Body of pancreas (tissue), 4 donors: ENCODE measurements around the gene KRTAP9-9. TPM values are rescaled to one million over a fixed set of nuclear protein-coding genes. Genes with fewer than 3 reads are reported as not detected.
"Not testable (repeated sequence)": the region's sequence is repeated elsewhere in the genome, so short reads cannot be mapped to it uniquely, and the experiment has no call there.

Experiments used
- ATAC-seq: fragments of 150-250 bp; one replicate; pipeline ENCODE4 v1.9.1; 2016
- DNase-seq, 4 donors: peaks; one replicate each; pipeline ENCODE4 v3.0.0-alpha.2; 2019
- H3K27ac ChIP-seq, 4 donors: fragments of 200-600 bp; sonication (generic); 1 replicate in 3 of 4; 2 replicates in 1 of 4; pipeline versions ENCODE4 v1.5.1 to v1.6.1; 2016 to 2019; ENCODE audit warnings: mild to moderate bottlenecking in 1 of 4, mixed read lengths in 1 of 4, moderate library complexity in 1 of 4
- H3K27me3 ChIP-seq, 2 donors: fragments of 200-600 bp; sonication (generic); one replicate each; pipeline ENCODE4 v1.6.0; 2016; ENCODE audit warnings: mild to moderate bottlenecking in 1 of 2
- H3K36me3 ChIP-seq, 2 donors: fragments of 200-600 bp; sonication (generic); replicated peaks in 1 of 2; 2 replicates each; pipeline ENCODE4 v1.5.1; 2016; ENCODE audit warnings: low read depth in 2 of 2; ENCODE audit not compliant: insufficient read depth in 1 of 2
- H3K4me1 ChIP-seq: fragments of 200-600 bp; sonication (generic); one replicate; pipeline ENCODE4 v1.6.0; 2016
- H3K4me3 ChIP-seq, 2 donors: fragments of 200-600 bp; sonication (generic); 1 replicate in 1 of 2; 2 replicates in 1 of 2; pipeline ENCODE4 v1.5.1; 2016 to 2019
- H3K9me3 ChIP-seq, 3 donors: fragments of 200-600 bp; sonication (generic); 1 replicate in 2 of 3; 2 replicates in 1 of 3; pipeline ENCODE4 v1.5.1; 2016
- POLR2A ChIP-seq, 3 donors: fragments of 450-650 bp; IDR thresholded peaks; one replicate each; pipeline ENCODE4 v1.6.1; 2016; ENCODE audit warnings: antibody characterized with exemption in 3 of 3, mild to moderate bottlenecking in 2 of 3
- WGBS, 2 donors: methylation state at CpG; one replicate each; pipeline ENCODE4 v1.1.5; 2017; 5-methylcytosine and 5-hydroxymethylcytosine counted together
- intact Hi-C: fragments of 100-400 bp; cut with DNase I; formaldehyde crosslinking; loops from one replicate; pipeline ENCODE4 v1.15.1; 2023
- total RNA-seq, 2 donors: library from RNA; depleted of rRNA; stranded (reverse); fragments of >200 nt; gene quantifications; one replicate each; pipeline ENCODE4 v1.1.0, GENCODE V29; 2016
- TF ChIP-seq, protein P1 (sequence below), 7 experiments: fragments of 450-650 bp in 4 of 7; fragments of 200-600 bp in 3 of 7; sonication (generic) in 3 of 7; IDR thresholded peaks; one replicate each; pipeline ENCODE4 v1.5.1; 2016 to 2019; ENCODE audit warnings: antibody characterized with exemption in 7 of 7

Gene KRTAP9-9
- total RNA-seq, 2 donors from 2014 or later, result not detected

DNA sequence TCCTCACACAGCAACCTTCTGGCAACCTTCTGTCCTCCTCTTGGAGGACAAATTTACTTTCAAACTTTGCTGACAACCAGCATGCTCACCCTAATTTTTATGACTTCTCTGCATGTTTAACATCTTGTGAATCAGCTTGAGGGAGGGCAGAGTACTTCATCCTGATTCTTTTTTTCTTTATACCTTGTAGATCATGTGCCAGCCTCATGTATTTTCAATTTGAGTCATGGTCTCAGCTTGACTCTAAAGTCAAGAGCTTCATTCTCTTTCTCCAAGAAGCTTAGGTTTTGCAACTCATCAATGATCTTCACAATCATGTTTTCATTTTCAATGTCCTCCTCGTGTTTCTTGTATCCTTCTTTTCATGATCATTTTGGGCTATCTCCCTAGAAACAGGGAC, 16.7 kb downstream of the KRTAP9-9 start:
- no peak for ATAC-seq
- no CpG with 5 or more reads among the region's 1 CpG for WGBS, 2 donors
- no peak for TF ChIP-seq POLR2A (IDR thresholded peaks at IDR 0.05)
- TF ChIP-seq, protein P1, sequence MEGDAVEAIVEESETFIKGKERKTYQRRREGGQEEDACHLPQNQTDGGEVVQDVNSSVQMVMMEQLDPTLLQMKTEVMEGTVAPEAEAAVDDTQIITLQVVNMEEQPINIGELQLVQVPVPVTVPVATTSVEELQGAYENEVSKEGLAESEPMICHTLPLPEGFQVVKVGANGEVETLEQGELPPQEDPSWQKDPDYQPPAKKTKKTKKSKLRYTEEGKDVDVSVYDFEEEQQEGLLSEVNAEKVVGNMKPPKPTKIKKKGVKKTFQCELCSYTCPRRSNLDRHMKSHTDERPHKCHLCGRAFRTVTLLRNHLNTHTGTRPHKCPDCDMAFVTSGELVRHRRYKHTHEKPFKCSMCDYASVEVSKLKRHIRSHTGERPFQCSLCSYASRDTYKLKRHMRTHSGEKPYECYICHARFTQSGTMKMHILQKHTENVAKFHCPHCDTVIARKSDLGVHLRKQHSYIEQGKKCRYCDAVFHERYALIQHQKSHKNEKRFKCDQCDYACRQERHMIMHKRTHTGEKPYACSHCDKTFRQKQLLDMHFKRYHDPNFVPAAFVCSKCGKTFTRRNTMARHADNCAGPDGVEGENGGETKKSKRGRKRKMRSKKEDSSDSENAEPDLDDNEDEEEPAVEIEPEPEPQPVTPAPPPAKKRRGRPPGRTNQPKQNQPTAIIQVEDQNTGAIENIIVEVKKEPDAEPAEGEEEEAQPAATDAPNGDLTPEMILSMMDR (IDR thresholded peaks at IDR 0.05), result no peak

DNA sequence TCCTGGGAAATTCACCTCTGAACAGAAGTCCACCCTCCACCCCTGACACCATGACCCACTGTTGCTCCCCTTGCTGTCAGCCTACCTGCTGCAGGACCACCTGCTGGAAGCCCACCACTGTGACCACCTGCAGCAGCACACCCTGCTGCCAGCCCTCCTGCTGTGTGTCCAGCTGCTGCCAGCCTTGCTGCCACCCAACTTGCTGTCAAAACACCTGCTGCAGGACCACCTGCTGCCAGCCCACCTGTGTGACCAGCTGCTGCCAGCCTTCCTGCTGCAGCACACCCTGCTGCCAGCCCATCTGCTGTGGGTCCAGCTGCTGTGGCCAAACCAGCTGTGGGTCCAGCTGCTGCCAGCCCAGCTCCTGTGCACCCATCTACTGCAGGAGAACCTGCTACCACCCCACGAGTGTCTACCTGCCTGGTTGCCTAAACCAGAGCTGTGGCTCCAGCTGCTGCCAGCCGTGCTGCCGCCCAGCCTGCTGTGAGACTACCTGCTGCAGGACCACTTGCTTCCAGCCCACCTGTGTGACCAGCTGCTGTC, 20.5 kb downstream of the KRTAP9-9 start, which contains the start of gene KRTAP9-7:
TSS of gene KRTAP9-7 (plus strand) at position 51 of the 543 bp plus-strand sequence. CDS start at position 51, 0 bp downstream.
- 71% methylated on average over 3 of the region's 3 CpGs; no CpG with 5 or more reads in 1 of the 2 donors for WGBS, 2 donors
- DNase-seq, intact Hi-C loops: not testable (repeated sequence)

More for the DNA sequence above, 16.7 kb downstream of the KRTAP9-9 start:
- H3K9me3 ChIP-seq, result no peaks in the 10 kb centered on the region
- no peak overlapping the region for H3K27ac ChIP-seq
- DNase-seq, result no peak
- intact Hi-C loops, result no loop called here
- H3K27me3 ChIP-seq, result no peaks in the 10 kb centered on the region
- no peaks in the 10 kb centered on the region for H3K4me1 ChIP-seq
- H3K36me3 ChIP-seq, result no peaks in the 10 kb centered on the region
- H3K4me3 ChIP-seq, result no peak overlapping the region

DNA sequence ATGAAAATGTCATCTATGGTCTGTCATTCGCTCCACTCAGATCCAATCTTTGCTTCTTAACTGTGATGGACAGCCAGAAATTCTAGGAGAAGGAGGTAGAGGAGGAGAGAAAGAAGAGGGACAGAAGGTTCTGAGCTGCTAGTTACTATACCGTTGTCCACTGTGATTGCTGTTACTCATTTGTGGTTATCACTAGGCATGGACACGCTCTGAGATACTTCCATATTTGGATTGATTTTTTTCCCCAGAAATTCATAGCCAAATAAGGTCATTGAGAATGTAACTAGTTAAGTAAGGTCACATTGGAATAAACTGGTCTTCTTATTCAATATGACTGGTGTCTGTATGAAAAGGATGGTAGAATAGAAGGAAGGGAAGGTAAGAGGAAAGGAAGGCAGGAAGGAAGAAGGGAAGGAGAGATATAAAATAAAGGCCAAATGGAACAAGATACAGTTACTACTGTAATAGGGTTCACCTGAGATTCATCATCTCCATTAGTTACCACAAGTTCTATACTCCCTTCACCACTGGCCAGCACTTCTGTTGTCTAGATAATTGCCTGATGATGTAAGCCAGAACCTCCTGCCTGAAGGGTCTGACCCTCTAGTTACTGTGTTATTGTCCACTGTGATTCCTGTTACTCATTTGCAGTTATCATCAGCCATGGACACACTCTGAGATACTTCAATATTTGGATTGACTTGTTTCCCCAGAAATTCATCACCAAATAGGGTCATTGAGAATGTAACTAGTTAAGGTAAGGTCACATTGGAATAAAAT, 23.2 kb downstream of the KRTAP9-9 start:
- 63 to 68% methylated on average over 3 of the region's 3 CpGs for WGBS, 2 donors
- intact Hi-C loops, result no loop called here
- Histone ChIP-seq H3K4me1 (no peaks in the 10 kb centered on the region), H3K27ac (no peak overlapping the region), H3K4me3 (no peak overlapping the region), H3K27me3 (no peaks in the 10 kb centered on the region), H3K9me3 (no peaks in the 10 kb centered on the region), H3K36me3 (no peaks in the 10 kb centered on the region)
- ATAC-seq, result no peak
- no peak for TF ChIP-seq POLR2A (IDR thresholded peaks at IDR 0.05)
- DNase-seq, result no peak

More for the DNA sequence above, 20.5 kb downstream of the KRTAP9-9 start, which contains the start of gene KRTAP9-7:
- not testable (repeated sequence) for H3K9me3 ChIP-seq, H3K4me1 ChIP-seq, H3K4me3 ChIP-seq, H3K36me3 ChIP-seq, H3K27me3 ChIP-seq, H3K27ac ChIP-seq, ATAC-seq

DNA sequence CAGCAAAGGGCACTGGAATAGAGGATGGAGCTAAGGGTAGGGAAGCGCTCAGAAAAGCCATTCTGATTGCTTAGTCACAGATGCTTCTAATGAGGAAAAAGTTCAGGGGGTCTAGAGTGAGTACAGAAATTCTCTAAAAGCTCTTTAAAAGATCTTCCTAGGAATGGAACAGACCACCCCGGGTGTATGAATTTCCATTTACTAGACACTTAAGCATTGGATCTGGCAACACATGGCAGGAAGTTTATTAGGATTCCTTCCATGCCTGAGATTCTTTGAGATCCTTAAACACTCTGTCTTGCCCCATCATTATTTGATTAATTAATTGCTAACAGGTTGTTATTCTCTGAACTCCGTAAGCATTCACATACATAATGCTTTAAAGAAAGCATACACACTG, 28.9 kb downstream of the KRTAP9-9 start:
- ATAC-seq (no peak), DNase-seq (no peak)
- H3K27me3 ChIP-seq, result no peaks in the 10 kb centered on the region
- no peaks in the 10 kb centered on the region for H3K36me3 ChIP-seq
- no peaks in the 10 kb centered on the region for H3K9me3 ChIP-seq
- 41 to 44% methylated on average over 3 of the region's 3 CpGs for WGBS, 2 donors
- intact Hi-C loops, result no loop called here
- TF ChIP-seq, protein P1 (IDR thresholded peaks at IDR 0.05), result no peak
- TF ChIP-seq POLR2A (IDR thresholded peaks at IDR 0.05), result no peak
- H3K4me1 ChIP-seq, result no peaks in the 10 kb centered on the region
- H3K27ac ChIP-seq, result no peak overlapping the region
- no peak overlapping the region for H3K4me3 ChIP-seq

DNA sequence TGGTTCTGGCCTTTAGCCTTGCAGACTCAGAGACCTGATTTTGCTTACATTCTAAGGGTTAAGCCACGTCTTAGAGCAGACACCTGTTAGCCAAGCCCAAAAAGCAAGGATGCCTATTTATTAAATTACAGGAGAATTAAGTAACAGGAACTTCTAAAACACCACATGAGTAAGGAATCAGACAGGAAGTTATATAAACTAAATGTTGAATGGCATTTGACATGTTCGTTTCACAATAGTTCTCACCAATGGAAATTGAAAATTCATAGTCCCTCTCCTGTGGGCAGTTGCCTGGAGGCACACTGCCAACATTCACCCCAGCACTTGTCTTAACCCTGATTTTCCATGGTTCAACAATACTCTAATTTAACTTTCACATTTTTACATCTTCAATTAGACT, 29.4 kb downstream of the KRTAP9-9 start:
- intact Hi-C loops, result no loop called here
- Histone ChIP-seq H3K27me3 (no peaks in the 10 kb centered on the region), H3K4me3 (no peak overlapping the region), H3K4me1 (no peaks in the 10 kb centered on the region), H3K9me3 (no peaks in the 10 kb centered on the region), H3K36me3 (no peaks in the 10 kb centered on the region), H3K27ac (no peak overlapping the region)
- ATAC-seq (no peak), DNase-seq (no peak)
- TF ChIP-seq POLR2A (IDR thresholded peaks at IDR 0.05), result no peak
- TF ChIP-seq, protein P1 (IDR thresholded peaks at IDR 0.05), result no peak
- 19 to 27% methylated on average over 2 of the region's 2 CpGs for WGBS, 2 donors
